Lung (tissue), 12 donors: Measurements from ENCODE around the gene CDC42EP4. TPM values are rescaled to one million over a fixed set of nuclear protein-coding genes. Genes with fewer than 3 reads are reported as not detected.

Experiments used
- ATAC-seq: fragments of 200-7000 bp; cut with Tn5 transposase; one replicate; pipeline ENCODE4 v1.9.1; 2020; ENCODE audit warnings: moderate number of reproducible peaks; ENCODE audit not compliant: insufficient read depth, low FRiP score
- DNase-seq, 3 donors: peaks; one replicate each; pipeline ENCODE4 v3.0.0-alpha.2; 2013 to 2017
- H3K27ac ChIP-seq, 2 donors: one replicate each; pipeline ENCODE4 v1.5.1; 2013; ENCODE audit warnings: mild to moderate bottlenecking in 2 of 2, moderate library complexity in 2 of 2, control low read depth in 1 of 2, inconsistent platforms in 1 of 2, low read depth in 1 of 2, low read length in 1 of 2
- H3K27me3 ChIP-seq, 3 donors: one replicate each; pipeline ENCODE4 v1.5.1; 2013; ENCODE audit warnings: low read length in 2 of 3; ENCODE audit not compliant: control insufficient read depth in 3 of 3, insufficient read depth in 3 of 3
- H3K36me3 ChIP-seq, 4 donors: one replicate each; pipeline ENCODE4 v1.5.1; 2013; ENCODE audit warnings: low read length in 4 of 4, mild to moderate bottlenecking in 1 of 4, moderate library complexity in 1 of 4; ENCODE audit not compliant: control insufficient read depth in 4 of 4, insufficient read depth in 4 of 4
- H3K4me1 ChIP-seq, 5 donors: one replicate each; pipeline ENCODE4 v1.5.1; 2013; ENCODE audit warnings: low read length in 5 of 5, mild to moderate bottlenecking in 2 of 5, moderate library complexity in 1 of 5; ENCODE audit not compliant: control insufficient read depth in 5 of 5, insufficient read depth in 5 of 5
- H3K4me3 ChIP-seq: one replicate; pipeline ENCODE4 v1.5.1; 2013; ENCODE audit warnings: mild to moderate bottlenecking, control low read depth, moderate library complexity
- H3K9ac ChIP-seq, 2 donors: one replicate each; pipeline ENCODE4 v1.5.1; 2013; ENCODE audit warnings: low read length in 2 of 2, control low read depth in 1 of 2; ENCODE audit not compliant: insufficient read depth in 1 of 2
- H3K9me3 ChIP-seq, 4 donors: one replicate each; pipeline ENCODE4 v1.5.1; 2013; ENCODE audit warnings: low read length in 3 of 4, mild to moderate bottlenecking in 1 of 4, moderate library complexity in 1 of 4; ENCODE audit not compliant: control insufficient read depth in 4 of 4, insufficient read depth in 3 of 4
- WGBS, 2 donors: extraction: QIAGEN DNeasy Blood & Tissue Kit; methylation state at CpG; one replicate each; pipeline ENCODE4 v1.1.7; 2013; 5-methylcytosine and 5-hydroxymethylcytosine counted together
- polyA plus RNA-seq, 2 donors: library from polyadenylated mRNA; stranded (reverse); fragments of 200-250 nt; gene quantifications; one replicate each; pipeline ENCODE4 v1.2.1, GENCODE V29; 2013
- total RNA-seq, 2 donors: library from RNA; depleted of rRNA in 1 of 2; stranded (reverse); fragments of >200 nt in 1 of 2; gene quantifications; one replicate each; pipeline ENCODE4 v1.2.1, GENCODE V29; 2014 to 2021
- TF ChIP-seq, protein P1 (sequence below): IDR thresholded peaks from 2 replicates; pipeline ENCODE4 v1.5.1; 2012; ENCODE audit warnings: mild to moderate bottlenecking; ENCODE audit errors: control extremely low read depth, extremely low read depth
- donor health status: control.
- donor health status: control.
- donor health status: Bipolar disorder and iron deficiency.
- donor health status: healthy.
- donor health status: DM: yes; HTN: yes; CAD: no.

The CDC42EP4 gene
- total and polyA plus RNA-seq, 4 donors, result 18.6 to 56.2 (median 52.1) TPM

DNA sequence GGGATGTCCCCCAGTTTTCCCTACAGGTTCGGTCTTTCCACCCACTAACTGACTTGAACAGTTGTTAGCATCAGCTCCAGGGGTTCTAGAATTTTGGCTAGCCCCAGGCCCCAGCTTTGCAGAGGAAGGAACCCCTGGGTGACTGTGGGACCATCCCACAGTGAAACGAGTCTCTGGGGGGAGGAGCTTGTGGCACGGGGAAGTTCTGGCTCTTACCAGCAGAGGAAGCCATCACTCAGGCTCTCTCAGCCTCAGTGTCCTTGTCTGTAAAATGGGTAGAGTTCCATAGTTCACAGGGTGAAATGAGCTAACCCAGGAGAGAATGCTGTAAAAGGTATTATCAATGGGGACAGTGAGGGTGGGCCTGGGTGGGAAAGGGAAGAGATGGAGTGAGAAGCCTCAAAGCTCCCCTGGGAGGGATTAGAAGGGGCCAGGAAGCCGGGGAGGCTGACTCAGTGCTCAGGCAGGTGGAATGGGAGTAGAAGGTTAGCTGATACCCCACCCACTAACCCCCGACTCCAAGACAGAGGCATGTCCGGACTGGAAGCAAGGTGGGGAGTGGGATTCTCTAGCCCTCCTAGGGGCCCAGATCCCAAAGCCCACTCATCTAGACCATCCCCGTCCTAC, 30.9 kb upstream of the CDC42EP4 start:
- 55 to 72% methylated on average over 7 of the region's 7 CpGs for WGBS, 2 donors
- peak in 1 of 3 donors; percentile 44 for DNase-seq

DNA sequence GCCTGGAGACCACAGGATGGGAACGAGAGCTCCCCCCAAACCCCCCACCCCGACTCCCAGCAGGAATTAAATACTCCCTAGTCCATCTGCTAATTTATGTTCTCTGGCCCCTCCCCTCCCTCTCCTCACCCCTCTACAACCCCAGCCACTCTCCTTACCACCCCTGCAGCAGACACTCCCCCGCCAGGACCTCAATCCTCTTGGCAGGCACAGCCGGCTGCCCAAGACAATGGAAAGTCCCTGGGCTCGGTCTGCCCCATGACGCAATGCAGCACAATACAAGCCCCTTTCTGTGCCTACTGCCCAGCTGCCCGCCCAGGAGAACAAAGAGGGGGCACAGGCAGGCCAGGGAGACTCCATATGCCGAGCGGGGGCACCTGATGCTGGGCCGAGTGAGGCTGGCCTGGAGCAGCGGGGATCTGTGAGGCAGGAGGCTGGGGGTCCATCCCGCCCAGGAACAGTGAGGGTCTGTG, 30.3 kb upstream of the CDC42EP4 start:
- ATAC-seq, result no peak
- Histone ChIP-seq H3K27ac (peak overlapping the region in 1 of 2 donors; percentile 52), H3K4me3 (no peak overlapping the region), H3K36me3 (no peaks in the 10 kb centered on the region), H3K9me3 (no peaks in the 10 kb centered on the region), H3K4me1 (peaks cover 0 to 82% (median 32%) of the 10 kb centered on the region in 5 donors), H3K9ac (no peak overlapping the region), H3K27me3 (no peaks in the 10 kb centered on the region)
- WGBS, 2 donors, result 45 to 66% methylated on average over 12 of the region's 12 CpGs
- TF ChIP-seq, protein P1, sequence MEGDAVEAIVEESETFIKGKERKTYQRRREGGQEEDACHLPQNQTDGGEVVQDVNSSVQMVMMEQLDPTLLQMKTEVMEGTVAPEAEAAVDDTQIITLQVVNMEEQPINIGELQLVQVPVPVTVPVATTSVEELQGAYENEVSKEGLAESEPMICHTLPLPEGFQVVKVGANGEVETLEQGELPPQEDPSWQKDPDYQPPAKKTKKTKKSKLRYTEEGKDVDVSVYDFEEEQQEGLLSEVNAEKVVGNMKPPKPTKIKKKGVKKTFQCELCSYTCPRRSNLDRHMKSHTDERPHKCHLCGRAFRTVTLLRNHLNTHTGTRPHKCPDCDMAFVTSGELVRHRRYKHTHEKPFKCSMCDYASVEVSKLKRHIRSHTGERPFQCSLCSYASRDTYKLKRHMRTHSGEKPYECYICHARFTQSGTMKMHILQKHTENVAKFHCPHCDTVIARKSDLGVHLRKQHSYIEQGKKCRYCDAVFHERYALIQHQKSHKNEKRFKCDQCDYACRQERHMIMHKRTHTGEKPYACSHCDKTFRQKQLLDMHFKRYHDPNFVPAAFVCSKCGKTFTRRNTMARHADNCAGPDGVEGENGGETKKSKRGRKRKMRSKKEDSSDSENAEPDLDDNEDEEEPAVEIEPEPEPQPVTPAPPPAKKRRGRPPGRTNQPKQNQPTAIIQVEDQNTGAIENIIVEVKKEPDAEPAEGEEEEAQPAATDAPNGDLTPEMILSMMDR, result no peak
- peak; percentile 94 to 96 (median 95) for DNase-seq

More for the DNA sequence above, 30.9 kb upstream of the CDC42EP4 start:
- TF ChIP-seq, protein P1, result no peak
- Histone ChIP-seq H3K27ac (peak overlapping the region in 1 of 2 donors; percentile 52), H3K4me1 (peaks cover 0 to 82% (median 32%) of the 10 kb centered on the region in 5 donors), H3K4me3 (no peak overlapping the region), H3K9ac (peak overlapping the region in 1 of 2 donors; percentile 56), H3K36me3 (no peaks in the 10 kb centered on the region), H3K9me3 (no peaks in the 10 kb centered on the region), H3K27me3 (no peaks in the 10 kb centered on the region)
- no peak for ATAC-seq

DNA sequence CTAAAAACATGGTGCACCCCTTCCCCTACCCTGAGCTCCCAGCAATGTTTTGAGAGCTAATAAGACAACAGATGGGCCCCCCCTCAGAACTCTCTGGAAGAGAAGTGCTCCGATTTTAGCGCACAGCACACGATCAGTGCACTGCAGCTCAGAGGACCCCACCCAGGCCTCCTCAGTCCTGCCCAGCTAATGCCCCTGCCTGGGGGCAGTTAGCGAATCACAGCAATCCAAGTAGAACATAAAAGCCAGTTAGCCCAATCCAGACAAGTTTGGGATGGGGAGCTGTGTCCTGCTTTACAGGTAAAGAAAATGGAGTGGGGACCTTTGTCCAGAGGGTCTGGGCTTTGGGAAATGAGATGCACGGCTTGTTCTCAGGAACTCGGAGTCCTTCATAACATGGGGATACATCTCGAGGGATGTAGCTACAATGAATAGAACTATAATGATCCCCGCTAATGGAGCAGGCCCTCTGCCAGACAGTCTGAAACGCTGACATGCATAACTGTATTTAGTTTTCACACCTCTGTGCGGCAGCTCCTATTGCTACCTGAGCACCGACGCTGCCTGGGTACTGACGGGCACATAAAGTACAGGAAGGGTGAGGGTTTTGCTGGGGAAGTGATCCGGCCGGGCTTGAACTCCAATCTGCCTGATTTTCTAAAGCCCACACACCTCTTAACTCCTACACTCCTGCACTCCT, 29.7 kb upstream of the CDC42EP4 start:
- no peaks in the 10 kb centered on the region for H3K9me3 ChIP-seq
- H3K4me1 ChIP-seq, result peaks cover 0 to 82% (median 37%) of the 10 kb centered on the region in 5 donors
- 59 to 82% methylated on average over 15 of the region's 15 CpGs for WGBS, 2 donors
- H3K9ac ChIP-seq, result peak overlapping the region in 1 of 2 donors; percentile 72
- H3K4me3 ChIP-seq, result no peak overlapping the region
- ATAC-seq (no peak), DNase-seq (peak in 2 of 3 donors; percentile 61 to 62)
- no peaks in the 10 kb centered on the region for H3K36me3 ChIP-seq
- TF ChIP-seq, protein P1, result no peak
- H3K27ac ChIP-seq, result no peak overlapping the region
- no peaks in the 10 kb centered on the region for H3K27me3 ChIP-seq
